GM12892 (cell line): ENCODE data around the gene BSPRY.

ENCODE experiments used
- POLR2A ChIP-seq: IDR thresholded peaks from 2 replicates; pipeline ENCODE4 v1.6.1; 2011; ENCODE audit warnings: low read depth, low read length, control low read depth
- POLR2AphosphoS5 ChIP-seq: IDR thresholded peaks from 2 replicates; pipeline ENCODE4 v1.6.1; 2011; ENCODE audit warnings: low read depth, low read length, control low read depth
- TAF1 ChIP-seq: IDR thresholded peaks from 2 replicates; pipeline ENCODE4 v1.6.1; 2011; ENCODE audit warnings: low read depth, mild to moderate bottlenecking, control low read depth, low read length, borderline replicate concordance

DNA sequence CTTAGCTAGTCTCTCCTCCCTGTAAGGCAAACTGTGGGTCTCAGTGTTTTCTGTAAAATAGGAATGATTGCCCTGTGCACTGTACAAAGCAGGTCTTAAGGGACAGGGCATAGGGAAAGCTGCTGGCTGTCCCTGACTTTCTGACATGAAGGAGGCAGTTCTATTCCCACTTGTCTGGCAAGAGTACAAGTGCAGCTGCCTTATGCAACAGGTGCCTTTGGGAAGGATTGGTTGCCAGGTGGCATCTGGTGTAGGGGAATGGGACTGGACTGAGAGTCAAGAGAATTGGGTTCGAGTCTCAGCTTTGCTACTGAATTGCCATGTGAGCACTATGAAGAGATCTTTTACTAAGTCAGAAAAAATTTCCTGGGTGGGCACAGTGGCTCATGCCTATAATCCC, 10.0 kb downstream of the BSPRY start:
- TF ChIP-seq POLR2AphosphoS5, result no peak
- no peak for TF ChIP-seq POLR2A
- no peak for TF ChIP-seq TAF1
